Measurements from ENCODE around the gene PLAC8L1.
A peak's percentile ranks its signal among the peaks of the same experiment; 100 is the strongest.
"Not testable (repeated sequence)": the region's sequence is repeated elsewhere in the genome, so short reads cannot be mapped to it uniquely, and the experiment has no call there.

Gene PLAC8L1

DNA sequence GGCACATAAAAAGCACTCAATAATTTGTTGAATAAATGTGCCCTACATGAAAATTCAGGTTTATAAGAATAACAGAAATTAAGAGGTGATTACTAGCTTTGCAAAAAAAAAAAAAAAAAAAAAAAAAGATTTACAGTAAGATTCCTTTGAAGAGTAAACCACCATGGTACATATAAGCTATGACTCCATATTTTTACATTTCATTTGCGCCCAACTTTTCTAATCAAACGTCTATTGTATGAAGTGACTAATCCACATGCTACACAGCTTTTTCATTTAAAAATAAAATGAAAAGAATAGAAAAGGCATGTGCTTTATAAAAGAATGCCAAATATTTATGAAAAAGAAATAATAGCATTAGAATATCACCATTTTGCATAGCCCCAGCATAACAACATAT, at the start of gene PLAC8L1:
TSS of gene PLAC8L1 (minus strand) at position 101 of the 400 bp plus-strand sequence. CDS start 1,266 bp downstream, outside the sequence.
- TF ChIP-seq, protein P1, sequence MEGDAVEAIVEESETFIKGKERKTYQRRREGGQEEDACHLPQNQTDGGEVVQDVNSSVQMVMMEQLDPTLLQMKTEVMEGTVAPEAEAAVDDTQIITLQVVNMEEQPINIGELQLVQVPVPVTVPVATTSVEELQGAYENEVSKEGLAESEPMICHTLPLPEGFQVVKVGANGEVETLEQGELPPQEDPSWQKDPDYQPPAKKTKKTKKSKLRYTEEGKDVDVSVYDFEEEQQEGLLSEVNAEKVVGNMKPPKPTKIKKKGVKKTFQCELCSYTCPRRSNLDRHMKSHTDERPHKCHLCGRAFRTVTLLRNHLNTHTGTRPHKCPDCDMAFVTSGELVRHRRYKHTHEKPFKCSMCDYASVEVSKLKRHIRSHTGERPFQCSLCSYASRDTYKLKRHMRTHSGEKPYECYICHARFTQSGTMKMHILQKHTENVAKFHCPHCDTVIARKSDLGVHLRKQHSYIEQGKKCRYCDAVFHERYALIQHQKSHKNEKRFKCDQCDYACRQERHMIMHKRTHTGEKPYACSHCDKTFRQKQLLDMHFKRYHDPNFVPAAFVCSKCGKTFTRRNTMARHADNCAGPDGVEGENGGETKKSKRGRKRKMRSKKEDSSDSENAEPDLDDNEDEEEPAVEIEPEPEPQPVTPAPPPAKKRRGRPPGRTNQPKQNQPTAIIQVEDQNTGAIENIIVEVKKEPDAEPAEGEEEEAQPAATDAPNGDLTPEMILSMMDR (IDR thresholded peaks at IDR 0.05; ENCODE audit: low read depth, low read length, missing control alignments): no peak
- DNase-seq (ENCODE audit: extremely low read depth, low read depth): no peak

DNA sequence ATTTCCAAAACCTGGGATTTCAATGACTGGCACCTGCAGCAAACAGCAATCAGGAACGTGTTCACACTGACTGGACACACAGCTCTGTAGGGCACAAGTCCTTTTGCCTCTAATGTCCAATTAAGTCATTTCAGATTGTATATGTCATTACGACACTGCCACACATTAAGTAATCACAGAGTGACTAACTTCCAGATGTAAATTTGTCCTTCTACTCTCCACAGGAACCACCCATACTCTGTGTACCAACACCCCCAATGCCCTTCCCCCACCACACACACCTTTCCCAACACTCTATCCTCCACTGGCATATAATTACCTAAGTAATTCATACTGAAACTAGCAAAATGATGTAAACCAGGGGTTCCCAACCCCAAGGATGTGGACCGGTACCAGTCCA, 46.6 kb upstream of the PLAC8L1 start:
- DNase-seq (ENCODE audit: extremely low read depth, low read depth): no peak
- no peak overlapping the region for H3K4me3 ChIP-seq (replicated peaks; ENCODE audit: low read depth, low read length)
- TF ChIP-seq, protein P1 (IDR thresholded peaks at IDR 0.05; ENCODE audit: low read depth, low read length, missing control alignments): no peak

More for the DNA sequence above, at the start of gene PLAC8L1:
- no peak within 1 kb of the TSS for H3K4me3 ChIP-seq (replicated peaks; ENCODE audit: low read depth, low read length)

- TF ChIP-seq, protein P1 (IDR thresholded peaks at IDR 0.05; ENCODE audit: low read depth, low read length, missing control alignments): no peak
- DNase-seq (ENCODE audit: extremely low read depth, low read depth): no peak
- H3K4me3 ChIP-seq (replicated peaks; ENCODE audit: low read depth, low read length): no peak overlapping the region
These were observed 32.6 kb upstream of the PLAC8L1 start for GRCh38 chr5:146137967-146138403.

GRCh38 chr5:146130440-146131045, 25.2 kb upstream of the PLAC8L1 start:
- no peak for DNase-seq (ENCODE audit: extremely low read depth, low read depth)
- H3K4me3 ChIP-seq (replicated peaks; ENCODE audit: low read depth, low read length): no peak overlapping the region
- TF ChIP-seq, protein P1 (IDR thresholded peaks at IDR 0.05; ENCODE audit: low read depth, low read length, missing control alignments): peak; percentile 21

DNA sequence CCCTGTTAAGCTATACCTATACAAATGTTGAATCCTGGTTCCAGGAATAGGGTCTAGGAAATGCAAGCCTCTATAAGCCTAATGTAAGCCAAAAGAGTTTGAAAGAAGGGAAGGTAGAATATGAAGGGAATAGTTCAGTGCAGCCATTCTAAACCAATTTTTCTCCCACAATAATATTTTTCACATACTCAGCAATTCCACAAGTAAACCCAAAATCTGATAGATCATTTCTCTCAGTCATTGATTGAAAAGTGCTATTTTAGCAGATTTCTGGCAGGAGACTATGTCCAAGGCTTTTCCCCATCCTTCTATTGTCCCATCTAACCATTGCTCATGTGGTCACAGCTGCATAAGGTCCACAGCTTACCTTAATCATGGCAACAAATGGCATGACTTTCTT, 20.7 kb upstream of the PLAC8L1 start:
- TF ChIP-seq, protein P1 (IDR thresholded peaks at IDR 0.05; ENCODE audit: low read depth, low read length, missing control alignments): no peak
- DNase-seq (ENCODE audit: extremely low read depth, low read depth): no peak
- no peak overlapping the region for H3K4me3 ChIP-seq (replicated peaks; ENCODE audit: low read depth, low read length)

DNA sequence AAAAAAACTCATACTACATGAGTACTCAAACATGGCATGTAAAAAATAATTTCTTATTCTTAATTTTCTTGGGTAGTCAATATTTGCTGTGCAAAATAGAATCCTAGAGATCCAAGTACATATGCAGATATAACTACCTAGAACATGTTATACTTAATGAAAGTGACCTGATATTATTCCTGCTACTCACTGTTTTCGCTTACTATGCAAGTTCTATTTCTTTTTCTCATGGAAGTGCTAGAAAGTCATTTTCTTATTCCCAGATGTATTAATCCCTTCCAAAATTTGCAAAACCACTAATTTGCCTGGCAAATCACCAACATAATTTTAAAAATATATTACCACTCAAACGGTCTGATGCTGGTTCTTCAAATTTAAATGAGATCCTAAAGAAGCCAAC, 19.2 kb upstream of the PLAC8L1 start:
- DNase-seq (ENCODE audit: extremely low read depth, low read depth): no peak
- no peak overlapping the region for H3K4me3 ChIP-seq (replicated peaks; ENCODE audit: low read depth, low read length)
- TF ChIP-seq, protein P1 (IDR thresholded peaks at IDR 0.05; ENCODE audit: low read depth, low read length, missing control alignments): no peak

GRCh38 chr5:146121451-146121850, 16.1 kb upstream of the PLAC8L1 start:
- not testable (repeated sequence) for H3K4me3 ChIP-seq (replicated peaks; ENCODE audit: low read depth, low read length); DNase-seq (ENCODE audit: extremely low read depth, low read depth)

Measured in HFF-Myc (cell line).